ENCODE data around the gene ADAM19.

The ADAM19 gene

DNA sequence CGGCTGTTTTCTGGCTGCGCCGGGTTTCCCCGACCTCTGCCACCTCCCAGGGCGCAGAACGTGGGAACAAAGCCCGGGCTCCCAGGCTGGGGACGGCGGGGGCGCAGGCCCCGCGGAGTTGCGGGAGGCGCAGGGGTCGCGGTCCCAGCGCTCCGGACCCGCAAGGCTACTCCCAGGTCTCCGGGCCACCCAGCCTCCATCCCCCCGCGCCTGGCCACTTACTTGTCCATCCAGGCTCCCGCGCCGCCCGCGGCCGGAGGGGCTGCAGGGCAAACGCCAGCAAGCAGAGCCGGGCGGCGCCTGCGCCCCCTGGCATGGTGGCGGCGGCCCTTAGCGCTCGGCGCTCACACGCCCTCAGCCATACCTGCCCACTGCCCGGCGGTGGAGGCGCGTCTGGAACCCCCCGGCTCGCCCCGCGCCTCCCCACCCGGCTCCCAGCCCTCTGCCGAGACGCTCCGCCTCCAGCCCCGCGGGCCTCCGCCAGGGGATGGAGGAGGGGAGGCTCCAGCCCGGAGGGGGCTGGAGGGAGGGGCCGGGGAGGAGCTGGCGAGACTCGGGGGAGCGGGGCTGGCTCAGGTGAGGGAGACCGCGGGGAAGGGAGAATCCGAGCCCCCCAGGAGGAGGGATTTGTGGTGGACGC, at the start of gene ADAM19:
ADAM19 (minus strand) TSS at position 395 of the 640 bp plus-strand sequence; CDS start at position 316, 79 bp downstream.
- peak; percentile 51 to 74 (median 70) for DNase-seq

- DNase-seq: no peak
Measured at GRCh38 chr5:157624144-157624543, 48.6 kb upstream of the ADAM19 start.

DNA sequence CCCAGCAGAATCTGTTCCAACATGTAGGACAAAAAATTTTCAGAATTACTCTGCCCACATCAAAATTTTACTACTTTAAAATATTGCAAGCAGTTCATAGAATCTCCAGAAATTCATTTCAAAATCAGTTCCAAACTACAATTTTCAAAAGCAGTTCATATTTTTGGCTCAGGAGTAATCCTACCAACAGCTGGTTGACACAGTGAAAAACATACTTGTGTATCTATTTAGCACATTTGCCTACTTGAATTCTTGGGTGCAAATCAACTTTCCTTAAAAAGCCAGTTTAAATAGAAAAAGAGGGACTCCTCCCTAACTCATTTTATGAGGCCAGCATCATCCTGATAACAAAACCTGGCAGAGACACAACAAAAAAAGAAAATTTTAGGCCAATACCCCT, 45.2 kb upstream of the ADAM19 start:
- no peak for DNase-seq

- no peak for DNase-seq
Measured at GRCh38 chr5:157618191-157618765, 42.7 kb upstream of the ADAM19 start.

- no peak for DNase-seq
Measured at GRCh38 chr5:157616785-157617184, 41.2 kb upstream of the ADAM19 start.

DNA sequence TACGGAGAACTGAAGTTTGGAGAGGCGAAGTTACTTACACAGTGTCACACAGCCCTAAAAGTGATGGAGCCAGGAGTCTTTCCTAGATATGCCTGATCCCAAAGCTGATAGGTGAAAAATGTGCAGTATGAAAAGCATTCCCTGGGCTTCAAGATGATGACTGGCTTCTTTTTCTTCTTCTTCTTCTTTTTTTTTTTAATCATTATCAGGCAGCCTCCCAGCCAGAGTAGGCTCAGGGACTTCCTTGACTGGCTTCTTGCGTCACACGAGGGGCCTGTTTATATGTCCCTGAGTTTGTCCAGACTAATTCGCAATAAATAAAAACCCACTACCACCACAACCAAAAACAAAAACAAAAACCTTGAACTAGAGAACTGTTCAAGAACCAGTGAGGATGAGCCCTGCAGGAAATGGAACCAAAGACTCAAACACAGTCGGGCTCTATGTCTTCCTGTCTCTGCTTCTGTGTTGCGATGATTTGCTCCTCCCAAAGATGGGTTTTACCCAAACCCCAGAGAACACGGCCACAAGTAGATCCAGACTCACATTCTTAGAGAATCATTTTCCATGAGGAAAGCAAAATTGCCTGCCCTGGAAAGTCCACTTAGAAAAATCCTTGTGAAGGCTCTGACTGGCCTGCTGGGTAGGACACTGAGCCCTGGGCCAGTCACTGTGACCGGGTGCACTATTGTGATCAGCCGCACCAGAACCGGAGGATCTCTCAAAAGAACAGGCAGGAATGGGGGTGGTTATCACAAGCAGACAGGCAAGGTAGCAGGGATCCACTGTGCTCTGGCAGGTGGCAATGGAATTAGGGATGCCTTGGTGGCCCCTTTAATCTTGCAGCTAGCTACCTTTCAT, 38.0 kb upstream of the ADAM19 start:
- no peak for DNase-seq

- DNase-seq: no peak
Measured at GRCh38 chr5:157612581-157612980, 37.0 kb upstream of the ADAM19 start.

DNA sequence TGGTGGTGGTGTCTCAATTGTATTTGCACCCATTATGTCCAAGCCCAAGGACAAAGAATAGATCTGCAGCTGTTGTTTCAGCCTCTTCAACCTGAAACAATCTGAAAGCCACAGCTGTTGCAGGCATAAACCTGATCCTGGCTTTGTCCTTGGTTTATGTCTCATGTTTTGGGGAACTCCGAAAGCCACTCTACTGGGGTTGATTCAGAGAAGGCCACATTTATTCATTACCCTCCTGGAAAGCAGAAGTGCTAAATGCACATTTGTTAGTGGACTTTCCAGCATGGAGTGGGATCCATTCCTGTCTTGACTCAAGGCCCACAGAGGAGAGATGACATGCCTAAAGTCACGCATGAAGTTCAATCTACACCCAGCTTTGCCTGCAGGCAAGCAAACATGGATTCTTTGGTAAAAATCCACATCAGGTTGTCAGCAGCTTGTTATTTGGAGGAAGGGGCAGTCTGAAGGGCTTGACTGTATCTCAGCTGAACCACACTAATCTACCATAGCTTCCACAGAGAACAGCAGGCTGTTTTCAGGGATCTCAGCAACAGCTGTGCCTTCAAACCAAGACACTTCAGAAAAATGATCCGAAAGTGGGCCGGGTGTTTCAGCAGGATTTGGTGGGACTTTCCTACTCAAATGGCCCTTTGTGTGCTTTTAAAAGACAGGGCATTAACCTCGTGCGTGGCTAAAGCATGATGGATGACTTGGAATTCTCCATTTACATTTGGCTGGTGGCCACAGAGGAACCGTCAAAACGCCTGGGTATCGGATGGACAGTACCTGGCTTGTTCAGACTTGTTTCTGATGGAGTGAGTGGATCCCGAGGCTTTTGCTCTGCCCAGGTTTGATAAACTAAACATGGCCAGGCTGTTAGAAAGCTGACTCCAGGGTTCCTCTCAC, 36.2 kb upstream of the ADAM19 start:
- peak; percentile 4 to 90 (median 44) for DNase-seq

DNA sequence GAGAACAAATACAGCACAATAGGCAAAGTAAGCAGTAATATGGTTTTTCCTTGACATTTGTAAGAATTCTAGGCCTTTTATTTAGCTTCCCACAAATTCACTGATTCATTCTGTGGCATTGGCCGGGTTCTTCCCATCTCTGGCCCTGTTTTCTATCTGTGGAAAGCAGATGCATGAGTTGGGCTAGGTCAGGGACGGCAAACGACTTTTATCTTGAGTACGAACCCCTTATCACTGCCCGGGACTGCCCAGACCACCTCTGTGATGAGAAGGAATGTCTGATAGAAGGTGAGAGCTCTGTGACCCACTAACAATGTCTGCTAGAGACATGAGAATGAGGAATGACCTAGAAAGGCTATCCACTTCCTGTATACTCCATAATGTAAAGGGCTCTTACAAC, 35.4 kb upstream of the ADAM19 start:
- no peak for DNase-seq

GRCh38 chr5:157608972-157609565, 33.5 kb upstream of the ADAM19 start:
- no peak for DNase-seq

GRCh38 chr5:157607371-157608161, 32.0 kb upstream of the ADAM19 start:
- no peak for DNase-seq

GRCh38 chr5:157606046-157606445, 30.5 kb upstream of the ADAM19 start:
- no peak for DNase-seq

DNA sequence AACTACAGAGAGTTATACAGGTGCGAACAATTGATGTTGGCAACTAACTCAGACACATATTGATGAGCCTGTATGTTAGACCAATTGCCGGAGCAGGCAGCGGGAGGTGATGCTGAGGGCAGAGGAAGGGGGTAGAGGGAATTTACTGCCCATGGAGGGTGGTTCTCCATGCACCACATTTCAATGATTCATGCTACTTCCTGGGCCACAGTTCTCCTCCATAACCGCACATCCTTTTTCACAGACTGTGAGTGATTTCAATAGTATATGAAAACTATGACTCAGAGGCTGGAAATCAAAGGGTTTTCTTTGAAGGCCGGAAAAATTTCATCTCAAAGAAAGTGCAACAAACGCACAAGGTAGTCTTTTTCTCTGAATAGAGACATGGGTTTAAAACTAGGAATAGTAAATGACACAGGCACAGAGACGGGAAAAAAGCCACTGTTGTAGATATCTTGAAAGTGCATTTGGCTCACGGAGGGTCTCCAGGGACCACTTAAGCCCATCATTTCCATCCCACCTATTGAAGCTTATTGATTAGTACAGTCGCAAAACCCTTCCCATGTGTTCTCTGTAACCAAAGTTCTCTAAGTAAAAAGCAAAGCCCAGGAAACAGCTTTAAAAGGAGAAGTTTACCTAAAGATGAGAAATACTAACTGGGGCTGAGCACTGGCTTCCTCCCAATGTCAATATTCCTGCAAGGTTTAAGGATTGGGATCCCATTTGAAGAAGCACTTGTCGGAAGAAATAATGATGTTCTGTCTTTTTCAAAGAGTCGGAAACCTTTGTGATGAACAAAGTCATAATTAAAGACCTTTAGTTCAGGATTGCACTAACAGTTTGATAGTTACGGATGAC, 28.0 kb upstream of the ADAM19 start:
- DNase-seq: no peak

- DNase-seq: no peak
Measured at GRCh38 chr5:157602505-157602904, 26.9 kb upstream of the ADAM19 start.

DNA sequence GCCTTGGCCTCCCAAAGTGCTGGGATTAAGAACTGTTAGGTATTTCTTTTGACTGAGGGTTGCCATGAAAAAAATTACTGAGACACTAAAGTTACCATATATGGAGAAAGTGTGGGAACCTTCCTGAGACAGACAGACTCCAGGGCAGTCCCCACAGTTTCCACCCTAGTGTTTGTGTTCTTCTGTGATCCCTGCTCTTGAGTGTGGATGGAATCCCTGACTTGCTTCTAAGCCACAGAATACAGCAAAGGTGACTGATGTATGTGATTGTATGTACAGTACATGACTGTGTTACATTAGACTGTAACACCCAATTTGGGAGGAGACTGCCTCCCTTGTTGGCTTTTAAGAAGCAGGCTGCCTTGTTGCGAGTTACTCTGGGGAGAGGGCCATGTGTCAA, 24.7 kb upstream of the ADAM19 start:
- DNase-seq: no peak

DNA sequence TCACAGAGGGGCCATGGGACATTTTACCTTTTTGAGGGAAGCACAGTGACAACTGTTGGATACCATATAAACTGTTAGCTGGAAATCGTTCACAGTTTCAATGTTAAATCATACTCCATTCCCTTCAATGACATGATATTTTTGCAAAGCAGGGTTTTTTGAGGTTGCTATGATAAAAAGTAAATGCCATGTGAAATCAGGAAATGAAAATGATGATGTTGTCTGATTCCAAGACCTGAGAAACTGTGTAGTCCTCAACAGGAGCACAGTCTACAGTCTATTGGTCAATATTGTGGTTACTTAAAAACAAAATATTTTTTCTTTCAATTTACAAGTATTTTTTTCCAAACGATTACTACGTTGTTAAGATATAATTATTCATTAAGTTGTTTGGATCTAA, 24.0 kb upstream of the ADAM19 start:
- DNase-seq: no peak

DNA sequence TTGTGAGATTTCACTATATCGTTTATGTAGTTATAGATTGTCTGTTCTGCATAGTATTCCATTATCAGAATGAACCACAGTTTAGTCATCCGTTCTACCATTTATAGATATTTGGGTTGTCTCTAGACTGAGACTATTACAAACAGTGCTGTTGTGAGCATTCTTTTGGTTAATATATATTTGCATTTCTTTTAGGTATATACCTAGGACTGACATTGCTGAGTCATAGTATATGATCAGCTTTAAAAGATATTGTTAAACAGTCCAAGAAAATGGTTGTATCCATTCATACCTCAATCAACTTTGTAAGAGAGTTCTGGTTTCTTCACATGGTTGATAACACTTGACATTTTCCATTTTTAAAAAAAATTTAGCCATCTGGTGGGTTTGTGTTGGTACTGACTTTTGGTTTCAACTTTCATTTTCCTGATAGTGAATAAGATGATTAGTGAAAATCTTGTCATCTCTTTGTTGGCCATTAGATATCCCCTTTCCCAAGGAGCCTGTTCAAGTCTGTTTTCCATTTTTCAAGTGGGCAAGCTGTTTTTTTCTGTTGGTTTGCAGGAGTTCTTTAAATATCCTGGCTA, 22.9 kb upstream of the ADAM19 start:
- DNase-seq: no peak

DNA sequence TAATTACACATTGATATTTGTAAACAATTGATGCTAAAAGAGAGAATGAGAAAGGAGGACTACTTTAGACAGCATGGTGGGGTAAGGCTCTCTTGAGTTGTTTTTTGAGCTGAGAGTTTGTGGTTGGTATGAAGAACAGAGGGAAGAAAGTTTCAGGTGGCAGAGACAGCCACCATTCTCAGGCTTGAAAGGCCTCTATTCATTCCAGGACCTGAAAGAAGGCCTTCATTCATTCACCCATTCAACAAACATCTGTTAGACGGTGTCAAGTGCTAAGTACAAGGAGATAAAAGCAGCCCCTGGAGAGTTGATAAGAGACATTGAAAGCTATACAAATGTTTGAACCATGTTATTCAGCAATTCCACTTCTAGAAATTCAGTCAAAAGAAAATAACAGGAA, 21.7 kb upstream of the ADAM19 start:
- peak in 1 of 3 experiments; percentile 28 for DNase-seq

- peak in 1 of 3 experiments; percentile 5 for DNase-seq
Measured at GRCh38 chr5:157596487-157596886, 20.9 kb upstream of the ADAM19 start.
